ENCODE measurements around the gene ADGRV1. TPM values are rescaled to one million over a fixed set of nuclear protein-coding genes. Genes with fewer than 3 reads are reported as not detected.
"Not testable (repeated sequence)": the region's sequence is repeated elsewhere in the genome, so short reads cannot be mapped to it uniquely, and the experiment has no call there.

ADGRV1 gene
- total and polyA plus RNA-seq, 12 donors: 0.03 to 1.4 (median 0.44) TPM; not detected in 6

DNA sequence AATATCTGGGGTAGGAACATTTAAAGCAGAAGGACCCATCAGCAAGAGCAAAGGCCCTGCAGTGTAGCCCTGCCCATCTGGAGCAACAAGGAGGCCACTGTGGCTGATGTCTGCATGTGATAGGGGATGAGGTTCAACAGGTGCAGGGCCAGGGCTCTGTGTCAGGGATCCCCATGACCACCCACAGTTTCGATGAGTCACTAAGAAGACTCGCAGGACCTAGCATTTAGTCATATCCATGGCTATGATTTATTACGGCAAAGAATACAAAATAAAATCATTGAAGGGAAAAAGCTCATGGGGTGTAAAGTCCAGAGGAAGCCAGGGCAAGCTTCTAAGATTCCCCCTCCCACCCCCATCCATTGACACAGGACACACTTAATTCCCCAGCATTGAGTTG is 188.6 kb downstream of the ADGRV1 start:
- intact Hi-C loops (cut with DNase I): no loop called here
- H3K36me3 ChIP-seq: no peaks in the 10 kb centered on the region
- 66 to 83% methylated on average over 3 of the region's 3 CpGs for WGBS, 2 donors

DNA sequence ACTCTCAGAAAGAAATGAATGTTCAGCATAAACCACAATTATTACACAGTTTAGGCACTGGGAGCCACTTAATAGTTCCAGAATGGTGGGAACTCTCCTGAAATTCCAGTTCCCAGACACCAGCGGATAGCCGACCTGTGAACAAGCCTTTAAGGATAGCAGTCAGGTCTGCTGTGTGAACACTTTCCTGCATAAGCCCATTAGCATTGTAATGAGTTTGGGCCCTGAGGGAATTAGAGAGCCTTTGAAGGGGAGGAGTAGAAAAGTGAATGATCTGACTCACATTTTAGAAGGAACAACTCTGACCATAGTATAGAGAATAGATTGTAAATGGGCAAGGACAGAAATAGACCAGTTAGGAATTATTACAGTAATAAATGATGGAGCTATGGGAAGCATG is 189.1 kb downstream of the ADGRV1 start:
- 71 to 78% methylated on average over 2 of the region's 2 CpGs for WGBS, 2 donors
- Histone ChIP-seq H3K4me1 (no peaks in the 10 kb centered on the region), H3K36me3 (no peaks in the 10 kb centered on the region), H3K4me3 (no peak overlapping the region), H3K9me3 (peaks cover 0 to 3% (median 0%) of the 10 kb centered on the region in 11 donors), H3K27ac (no peak overlapping the region), H3K27me3 (no peaks in the 10 kb centered on the region)
- TF ChIP-seq, protein P1, sequence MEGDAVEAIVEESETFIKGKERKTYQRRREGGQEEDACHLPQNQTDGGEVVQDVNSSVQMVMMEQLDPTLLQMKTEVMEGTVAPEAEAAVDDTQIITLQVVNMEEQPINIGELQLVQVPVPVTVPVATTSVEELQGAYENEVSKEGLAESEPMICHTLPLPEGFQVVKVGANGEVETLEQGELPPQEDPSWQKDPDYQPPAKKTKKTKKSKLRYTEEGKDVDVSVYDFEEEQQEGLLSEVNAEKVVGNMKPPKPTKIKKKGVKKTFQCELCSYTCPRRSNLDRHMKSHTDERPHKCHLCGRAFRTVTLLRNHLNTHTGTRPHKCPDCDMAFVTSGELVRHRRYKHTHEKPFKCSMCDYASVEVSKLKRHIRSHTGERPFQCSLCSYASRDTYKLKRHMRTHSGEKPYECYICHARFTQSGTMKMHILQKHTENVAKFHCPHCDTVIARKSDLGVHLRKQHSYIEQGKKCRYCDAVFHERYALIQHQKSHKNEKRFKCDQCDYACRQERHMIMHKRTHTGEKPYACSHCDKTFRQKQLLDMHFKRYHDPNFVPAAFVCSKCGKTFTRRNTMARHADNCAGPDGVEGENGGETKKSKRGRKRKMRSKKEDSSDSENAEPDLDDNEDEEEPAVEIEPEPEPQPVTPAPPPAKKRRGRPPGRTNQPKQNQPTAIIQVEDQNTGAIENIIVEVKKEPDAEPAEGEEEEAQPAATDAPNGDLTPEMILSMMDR (IDR thresholded peaks at IDR 0.05): no peak
- ATAC-seq: no peak
- DNase-seq: no peak
- intact Hi-C loops (cut with DNase I): no loop called here

More for the DNA sequence above, 188.6 kb downstream of the ADGRV1 start:
- Histone ChIP-seq H3K9me3 (peaks cover 0 to 3% (median 0%) of the 10 kb centered on the region in 11 donors), H3K27me3 (no peaks in the 10 kb centered on the region), H3K4me3 (no peak overlapping the region), H3K4me1 (no peaks in the 10 kb centered on the region), H3K27ac (no peak overlapping the region)
- ATAC-seq: no peak
- TF ChIP-seq, protein P1 (IDR thresholded peaks at IDR 0.05): no peak
- DNase-seq: no peak

- H3K9me3 ChIP-seq: peaks cover 0 to 4% (median 0%) of the 10 kb centered on the region in 11 donors
- 86 to 87% methylated on average over 2 of the region's 2 CpGs for WGBS, 2 donors
- ATAC-seq (no peak), DNase-seq (no peak)
- H3K27ac ChIP-seq: no peak overlapping the region
- H3K4me1 ChIP-seq: no peaks in the 10 kb centered on the region
- H3K36me3 ChIP-seq: no peaks in the 10 kb centered on the region
- intact Hi-C loops (cut with DNase I): no loop called here
- H3K4me3 ChIP-seq: no peak overlapping the region
- H3K27me3 ChIP-seq: no peaks in the 10 kb centered on the region
- TF ChIP-seq, protein P1 (IDR thresholded peaks at IDR 0.05): no peak
Observed at GRCh38 chr5:90759119-90759518, 200.5 kb downstream of the ADGRV1 start.

GRCh38 chr5:90767710-90768109 is 209.1 kb downstream of the ADGRV1 start:
- H3K9me3 ChIP-seq: no peaks in the 10 kb centered on the region
- intact Hi-C loops (cut with DNase I): no loop called here
- H3K27me3 ChIP-seq: peaks cover 0 to 11% (median 0%) of the 10 kb centered on the region in 7 donors
- no peak overlapping the region for H3K27ac ChIP-seq
- TF ChIP-seq, protein P1 (IDR thresholded peaks at IDR 0.05): no peak
- ATAC-seq (no peak), DNase-seq (no peak)
- WGBS, 2 donors: 86 to 88% methylated on average over 3 of the region's 3 CpGs
- H3K36me3 ChIP-seq: no peaks in the 10 kb centered on the region
- no peak overlapping the region for H3K4me3 ChIP-seq
- H3K4me1 ChIP-seq: no peaks in the 10 kb centered on the region

DNA sequence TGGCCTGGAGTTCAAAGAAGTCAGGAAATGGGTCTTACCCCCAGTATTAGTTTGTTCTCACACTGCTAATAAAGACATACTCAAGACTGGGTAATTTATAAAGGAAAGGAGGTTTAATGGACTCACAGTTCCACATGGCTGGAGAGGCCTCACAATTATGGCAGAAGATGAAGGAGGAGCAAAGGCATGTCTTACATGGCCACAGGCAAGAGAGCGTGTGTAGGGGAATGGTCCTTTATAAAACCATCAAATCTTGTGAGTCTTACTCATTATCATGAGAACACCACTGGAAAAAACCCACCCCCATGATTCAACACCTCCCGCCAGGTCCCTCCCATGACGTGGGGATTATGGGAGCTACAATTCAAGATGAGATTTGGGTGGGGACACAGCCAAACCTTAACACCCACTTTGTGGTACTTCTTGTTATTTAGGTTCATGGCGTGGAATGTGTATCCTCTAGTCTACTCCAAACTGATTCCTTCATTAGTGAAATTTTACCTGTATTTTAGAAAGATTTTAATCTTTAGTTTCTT is 211.5 kb downstream of the ADGRV1 start:
- H3K27ac ChIP-seq, H3K4me3 ChIP-seq, DNase-seq, H3K36me3 ChIP-seq, H3K9me3 ChIP-seq, ATAC-seq, H3K4me1 ChIP-seq: not testable (repeated sequence)
- H3K27me3 ChIP-seq: peaks cover 0 to 11% (median 0%) of the 10 kb centered on the region in 7 donors
- 85 to 88% methylated on average over 4 of the region's 4 CpGs for WGBS, 2 donors
- intact Hi-C loops (cut with DNase I): loop anchor here in 1 of 10 donors (10.0 kb wide), 1 partner anchor 335 kb away; no protein-coding TSS in a partner anchor

All from heart right ventricle (tissue), 16 donors.